Measurements from ENCODE around the gene TUFT1. TPM values are rescaled to one million over a fixed set of nuclear protein-coding genes. Genes with fewer than 3 reads are reported as not detected.

The TUFT1 gene
- total and polyA plus RNA-seq, 2 of the 13 experiments (the other 11 are each of a cell fraction or from before 2014, with no cell fraction given) = 6.4 to 7.3 TPM

DNA sequence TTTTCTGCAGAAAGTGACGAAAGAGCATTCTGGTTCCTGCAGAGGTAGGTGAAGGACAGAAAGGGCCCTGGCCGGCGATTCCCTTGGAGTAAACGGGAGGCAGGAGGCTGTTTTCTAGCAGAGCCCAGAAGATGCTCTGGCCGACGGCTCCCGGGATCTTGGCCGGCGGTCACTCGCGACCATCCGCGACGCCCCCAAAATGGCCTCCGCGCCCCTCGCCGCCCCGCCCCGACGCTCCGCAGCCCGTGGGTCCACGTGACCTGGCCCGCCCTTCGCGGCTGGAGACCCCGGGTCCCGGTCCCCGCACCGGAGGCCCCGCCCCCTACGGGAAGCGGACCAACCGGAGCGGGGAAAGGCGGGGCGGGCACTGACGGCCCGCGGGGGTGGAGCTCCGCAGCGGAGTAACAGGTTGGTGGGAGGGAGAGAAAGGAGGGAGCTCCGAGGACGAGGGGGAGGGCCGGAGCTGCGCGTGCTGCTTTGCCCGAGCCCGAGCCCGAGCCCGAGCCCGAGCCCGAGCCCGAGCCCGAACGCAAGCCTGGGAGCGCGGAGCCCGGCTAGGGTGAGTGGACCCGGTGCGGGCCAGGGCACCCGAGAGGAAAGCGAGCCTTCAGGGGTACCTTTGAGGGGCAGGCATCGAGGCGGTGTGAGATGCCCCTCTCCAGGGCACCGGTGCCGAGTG is 29.0 kb upstream of the TUFT1 start, which contains the start of gene CGN (continued):
- TF ChIP-seq, protein P1, sequence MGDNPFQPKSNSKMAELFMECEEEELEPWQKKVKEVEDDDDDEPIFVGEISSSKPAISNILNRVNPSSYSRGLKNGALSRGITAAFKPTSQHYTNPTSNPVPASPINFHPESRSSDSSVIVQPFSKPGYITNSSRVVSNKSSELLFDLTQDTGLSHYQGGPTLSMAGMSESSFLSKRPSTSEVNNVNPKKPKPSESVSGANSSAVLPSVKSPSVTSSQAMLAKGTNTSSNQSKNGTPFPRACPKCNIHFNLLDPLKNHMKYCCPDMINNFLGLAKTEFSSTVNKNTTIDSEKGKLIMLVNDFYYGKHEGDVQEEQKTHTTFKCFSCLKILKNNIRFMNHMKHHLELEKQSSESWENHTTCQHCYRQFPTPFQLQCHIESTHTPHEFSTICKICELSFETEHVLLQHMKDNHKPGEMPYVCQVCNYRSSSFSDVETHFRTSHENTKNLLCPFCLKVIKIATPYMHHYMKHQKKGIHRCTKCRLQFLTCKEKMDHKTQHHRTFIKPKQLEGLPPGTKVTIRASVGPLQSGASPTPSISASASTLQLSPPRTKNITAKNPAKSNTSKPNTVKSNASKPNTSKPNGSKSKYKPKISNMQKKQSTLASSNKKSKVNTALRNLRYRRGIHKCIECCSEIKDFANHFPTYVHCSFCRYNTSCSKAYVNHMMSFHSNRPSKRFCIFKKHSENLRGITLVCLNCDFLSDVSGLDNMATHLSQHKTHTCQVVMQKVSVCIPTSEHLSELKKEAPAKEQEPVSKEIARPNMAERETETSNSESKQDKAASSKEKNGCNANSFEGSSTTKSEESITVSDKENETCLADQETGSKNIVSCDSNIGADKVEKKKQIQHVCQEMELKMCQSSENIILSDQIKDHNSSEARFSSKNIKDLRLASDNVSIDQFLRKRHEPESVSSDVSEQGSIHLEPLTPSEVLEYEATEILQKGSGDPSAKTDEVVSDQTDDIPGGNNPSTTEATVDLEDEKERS (CRISPR knock-in tag; IDR thresholded peaks at IDR 0.05) = no peak
- TF ChIP-seq MTF1 (CRISPR knock-in tag; IDR thresholded peaks at IDR 0.05) = no peak
- TF ChIP-seq, protein P2, sequence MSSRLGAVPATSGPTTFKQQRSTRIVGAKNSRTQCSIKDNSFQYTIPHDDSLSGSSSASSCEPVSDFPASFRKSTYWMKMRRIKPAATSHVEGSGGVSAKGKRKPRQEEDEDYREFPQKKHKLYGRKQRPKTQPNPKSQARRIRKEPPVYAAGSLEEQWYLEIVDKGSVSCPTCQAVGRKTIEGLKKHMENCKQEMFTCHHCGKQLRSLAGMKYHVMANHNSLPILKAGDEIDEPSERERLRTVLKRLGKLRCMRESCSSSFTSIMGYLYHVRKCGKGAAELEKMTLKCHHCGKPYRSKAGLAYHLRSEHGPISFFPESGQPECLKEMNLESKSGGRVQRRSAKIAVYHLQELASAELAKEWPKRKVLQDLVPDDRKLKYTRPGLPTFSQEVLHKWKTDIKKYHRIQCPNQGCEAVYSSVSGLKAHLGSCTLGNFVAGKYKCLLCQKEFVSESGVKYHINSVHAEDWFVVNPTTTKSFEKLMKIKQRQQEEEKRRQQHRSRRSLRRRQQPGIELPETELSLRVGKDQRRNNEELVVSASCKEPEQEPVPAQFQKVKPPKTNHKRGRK (CRISPR knock-in tag; IDR thresholded peaks at IDR 0.05) = no peak
- TF ChIP-seq, protein P3, sequence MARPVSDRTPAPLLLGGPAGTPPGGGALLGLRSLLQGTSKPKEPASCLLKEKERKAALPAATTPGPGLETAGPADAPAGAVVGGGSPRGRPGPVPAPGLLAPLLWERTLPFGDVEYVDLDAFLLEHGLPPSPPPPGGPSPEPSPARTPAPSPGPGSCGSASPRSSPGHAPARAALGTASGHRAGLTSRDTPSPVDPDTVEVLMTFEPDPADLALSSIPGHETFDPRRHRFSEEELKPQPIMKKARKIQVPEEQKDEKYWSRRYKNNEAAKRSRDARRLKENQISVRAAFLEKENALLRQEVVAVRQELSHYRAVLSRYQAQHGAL (CRISPR knock-in tag; IDR thresholded peaks at IDR 0.05; ENCODE audit: not compliant biosample characterization) = no peak
- 0 out of 2 replicates have a peak, but pooled peaks have one; percentile 35 for TF ChIP-seq ZNF709 (CRISPR knock-in tag; IDR thresholded peaks at IDR 0.05)
- no peak for TF ChIP-seq ZMYM2 (CRISPR knock-in tag; IDR thresholded peaks at IDR 0.05)
- no peak; the same call in 1 of the 2 replicates for TF ChIP-seq ZMYM4 (CRISPR knock-in tag; IDR thresholded peaks at IDR 0.05)
- TF ChIP-seq ZNF839 (CRISPR knock-in tag; IDR thresholded peaks at IDR 0.05; ENCODE audit: borderline replicate concordance) = no peak
- no peak for TF ChIP-seq ZNF841 (CRISPR knock-in tag; IDR thresholded peaks at IDR 0.05; ENCODE audit: borderline replicate concordance)
- TF ChIP-seq, protein P4, sequence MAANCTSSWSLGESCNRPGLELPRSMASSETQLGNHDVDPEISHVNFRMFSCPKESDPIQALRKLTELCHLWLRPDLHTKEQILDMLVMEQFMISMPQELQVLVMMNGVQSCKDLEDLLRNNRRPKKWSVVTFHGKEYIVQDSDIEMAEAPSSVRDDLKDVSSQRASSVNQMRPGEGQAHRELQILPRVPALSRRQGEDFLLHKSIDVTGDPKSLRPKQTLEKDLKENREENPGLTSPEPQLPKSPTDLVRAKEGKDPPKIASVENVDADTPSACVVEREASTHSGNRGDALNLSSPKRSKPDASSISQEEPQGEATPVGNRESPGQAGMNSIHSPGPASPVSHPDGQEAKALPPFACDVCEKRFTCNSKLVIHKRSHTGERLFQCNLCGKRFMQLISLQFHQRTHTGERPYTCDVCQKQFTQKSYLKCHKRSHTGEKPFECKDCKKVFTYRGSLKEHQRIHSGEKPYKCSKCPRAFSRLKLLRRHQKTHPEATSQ (CRISPR knock-in tag; IDR thresholded peaks at IDR 0.05; ENCODE audit: borderline replicate concordance) = no peak
- TF ChIP-seq, protein P5, sequence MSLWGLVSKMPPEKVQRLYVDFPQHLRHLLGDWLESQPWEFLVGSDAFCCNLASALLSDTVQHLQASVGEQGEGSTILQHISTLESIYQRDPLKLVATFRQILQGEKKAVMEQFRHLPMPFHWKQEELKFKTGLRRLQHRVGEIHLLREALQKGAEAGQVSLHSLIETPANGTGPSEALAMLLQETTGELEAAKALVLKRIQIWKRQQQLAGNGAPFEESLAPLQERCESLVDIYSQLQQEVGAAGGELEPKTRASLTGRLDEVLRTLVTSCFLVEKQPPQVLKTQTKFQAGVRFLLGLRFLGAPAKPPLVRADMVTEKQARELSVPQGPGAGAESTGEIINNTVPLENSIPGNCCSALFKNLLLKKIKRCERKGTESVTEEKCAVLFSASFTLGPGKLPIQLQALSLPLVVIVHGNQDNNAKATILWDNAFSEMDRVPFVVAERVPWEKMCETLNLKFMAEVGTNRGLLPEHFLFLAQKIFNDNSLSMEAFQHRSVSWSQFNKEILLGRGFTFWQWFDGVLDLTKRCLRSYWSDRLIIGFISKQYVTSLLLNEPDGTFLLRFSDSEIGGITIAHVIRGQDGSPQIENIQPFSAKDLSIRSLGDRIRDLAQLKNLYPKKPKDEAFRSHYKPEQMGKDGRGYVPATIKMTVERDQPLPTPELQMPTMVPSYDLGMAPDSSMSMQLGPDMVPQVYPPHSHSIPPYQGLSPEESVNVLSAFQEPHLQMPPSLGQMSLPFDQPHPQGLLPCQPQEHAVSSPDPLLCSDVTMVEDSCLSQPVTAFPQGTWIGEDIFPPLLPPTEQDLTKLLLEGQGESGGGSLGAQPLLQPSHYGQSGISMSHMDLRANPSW (CRISPR knock-in tag; IDR thresholded peaks at IDR 0.05; ENCODE audit: borderline replicate concordance) = no peak
- no peak for TF ChIP-seq TMF1 (CRISPR knock-in tag; IDR thresholded peaks at IDR 0.05; ENCODE audit: low read depth)
- TF ChIP-seq, protein P6, sequence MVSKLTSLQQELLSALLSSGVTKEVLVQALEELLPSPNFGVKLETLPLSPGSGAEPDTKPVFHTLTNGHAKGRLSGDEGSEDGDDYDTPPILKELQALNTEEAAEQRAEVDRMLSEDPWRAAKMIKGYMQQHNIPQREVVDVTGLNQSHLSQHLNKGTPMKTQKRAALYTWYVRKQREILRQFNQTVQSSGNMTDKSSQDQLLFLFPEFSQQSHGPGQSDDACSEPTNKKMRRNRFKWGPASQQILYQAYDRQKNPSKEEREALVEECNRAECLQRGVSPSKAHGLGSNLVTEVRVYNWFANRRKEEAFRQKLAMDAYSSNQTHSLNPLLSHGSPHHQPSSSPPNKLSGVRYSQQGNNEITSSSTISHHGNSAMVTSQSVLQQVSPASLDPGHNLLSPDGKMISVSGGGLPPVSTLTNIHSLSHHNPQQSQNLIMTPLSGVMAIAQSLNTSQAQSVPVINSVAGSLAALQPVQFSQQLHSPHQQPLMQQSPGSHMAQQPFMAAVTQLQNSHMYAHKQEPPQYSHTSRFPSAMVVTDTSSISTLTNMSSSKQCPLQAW (CRISPR knock-in tag; IDR thresholded peaks at IDR 0.05) = peak; percentile 42; the same call in 1 of the 2 replicates
- no peak for TF ChIP-seq TGIF2 (CRISPR knock-in tag; IDR thresholded peaks at IDR 0.05)
- no peak for TF ChIP-seq HMGA1 (CRISPR knock-in tag; conservative IDR thresholded peaks at IDR 0.05)
- 0 out of 2 replicates have a peak, but pooled peaks have one; percentile 30 for TF ChIP-seq GATAD1 (CRISPR knock-in tag; IDR thresholded peaks at IDR 0.05)
- TF ChIP-seq ZNF891 (CRISPR knock-in tag; IDR thresholded peaks at IDR 0.05) = peak; percentile 45
- TF ChIP-seq POLR2AphosphoS5 (IDR thresholded peaks at IDR 0.05; ENCODE audit: low read depth, low read length) = no peak
